KMS-11 (cell line): ENCODE results near the gene TOX3.

Experiments used
- H2AFZ ChIP-seq: fragments of 200-600 bp; sonication (generic); 2 replicates; pipeline ENCODE4 v1.6.1; 2016; ENCODE audit warnings: antibody characterized with exemption, mixed run types, low read depth
- H3K27ac ChIP-seq: fragments of 200-600 bp; sonication (generic); 2 replicates; pipeline ENCODE4 v1.6.1; 2016; ENCODE audit warnings: mild to moderate bottlenecking, mixed run types
- H3K27me3 ChIP-seq: fragments of 200-600 bp; sonication (generic); 2 replicates; pipeline ENCODE4 v1.6.1; 2017; ENCODE audit warnings: mild to moderate bottlenecking, low read depth, mixed run types, moderate library complexity; ENCODE audit not compliant: insufficient read depth
- H3K36me3 ChIP-seq: fragments of 200-600 bp; sonication (generic); 2 replicates; pipeline ENCODE4 v1.6.1; 2017; ENCODE audit warnings: mild to moderate bottlenecking, mixed run types; ENCODE audit not compliant: insufficient read depth
- H3K4me1 ChIP-seq: fragments of 200-600 bp; sonication (generic); 2 replicates; pipeline ENCODE4 v1.6.1; 2016; ENCODE audit warnings: mild to moderate bottlenecking, low read depth, mixed run types; ENCODE audit not compliant: poor library complexity, severe bottlenecking
- H3K4me2 ChIP-seq: fragments of 200-600 bp; sonication (generic); 2 replicates; pipeline ENCODE4 v1.7.0; 2016; ENCODE audit warnings: mild to moderate bottlenecking, mixed run types
- H3K4me3 ChIP-seq: fragments of 200-600 bp; sonication (generic); IDR thresholded peaks from 2 replicates; pipeline ENCODE4 v1.6.1; 2017; ENCODE audit warnings: low read depth, low read length, mixed read lengths; ENCODE audit not compliant: insufficient read depth
- H3K79me2 ChIP-seq: fragments of 200-600 bp; sonication (generic); 2 replicates; pipeline ENCODE4 v1.6.1; 2016; ENCODE audit warnings: low read depth, mixed run types; ENCODE audit not compliant: insufficient read depth
- H3K9ac ChIP-seq: fragments of 200-600 bp; sonication (generic); 2 replicates; pipeline ENCODE4 v1.6.1; 2016; ENCODE audit warnings: mild to moderate bottlenecking, mixed run types
- H4K20me1 ChIP-seq: fragments of 200-600 bp; sonication (generic); 2 replicates; pipeline ENCODE4 v1.6.1; 2016; ENCODE audit warnings: mild to moderate bottlenecking, mixed run types; ENCODE audit not compliant: insufficient read depth
- TF ChIP-seq, protein P1 (sequence below): fragments of 200-600 bp; sonication (generic); conservative IDR thresholded peaks from 2 replicates; pipeline ENCODE4 v1.6.1; 2017; ENCODE audit warnings: low read depth, mild to moderate bottlenecking, antibody characterized with exemption, low read length, moderate library complexity, mixed read lengths

TOX3 gene

DNA sequence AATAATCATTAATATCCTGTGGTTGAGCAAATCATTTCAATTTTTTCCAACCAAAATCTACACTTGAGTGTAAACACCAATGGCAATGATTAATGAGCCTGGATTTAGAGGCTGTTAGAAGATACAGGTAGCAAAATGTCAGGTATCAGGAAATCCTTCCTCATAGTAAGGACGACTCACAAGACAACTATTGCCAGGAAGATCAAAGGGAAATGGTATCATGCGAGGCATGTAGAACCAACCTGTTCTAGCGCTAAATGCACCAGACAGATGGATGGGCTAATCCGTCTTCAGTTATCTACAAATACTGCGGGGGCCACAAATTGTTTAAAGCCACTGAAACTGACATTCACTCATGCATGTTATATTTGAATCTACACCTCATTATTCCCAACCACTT is 28.1 kb downstream of the TOX3 start:
- H3K79me2 ChIP-seq = no peaks in the 10 kb centered on the region
- TF ChIP-seq, protein P1, sequence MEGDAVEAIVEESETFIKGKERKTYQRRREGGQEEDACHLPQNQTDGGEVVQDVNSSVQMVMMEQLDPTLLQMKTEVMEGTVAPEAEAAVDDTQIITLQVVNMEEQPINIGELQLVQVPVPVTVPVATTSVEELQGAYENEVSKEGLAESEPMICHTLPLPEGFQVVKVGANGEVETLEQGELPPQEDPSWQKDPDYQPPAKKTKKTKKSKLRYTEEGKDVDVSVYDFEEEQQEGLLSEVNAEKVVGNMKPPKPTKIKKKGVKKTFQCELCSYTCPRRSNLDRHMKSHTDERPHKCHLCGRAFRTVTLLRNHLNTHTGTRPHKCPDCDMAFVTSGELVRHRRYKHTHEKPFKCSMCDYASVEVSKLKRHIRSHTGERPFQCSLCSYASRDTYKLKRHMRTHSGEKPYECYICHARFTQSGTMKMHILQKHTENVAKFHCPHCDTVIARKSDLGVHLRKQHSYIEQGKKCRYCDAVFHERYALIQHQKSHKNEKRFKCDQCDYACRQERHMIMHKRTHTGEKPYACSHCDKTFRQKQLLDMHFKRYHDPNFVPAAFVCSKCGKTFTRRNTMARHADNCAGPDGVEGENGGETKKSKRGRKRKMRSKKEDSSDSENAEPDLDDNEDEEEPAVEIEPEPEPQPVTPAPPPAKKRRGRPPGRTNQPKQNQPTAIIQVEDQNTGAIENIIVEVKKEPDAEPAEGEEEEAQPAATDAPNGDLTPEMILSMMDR = no peak

DNA sequence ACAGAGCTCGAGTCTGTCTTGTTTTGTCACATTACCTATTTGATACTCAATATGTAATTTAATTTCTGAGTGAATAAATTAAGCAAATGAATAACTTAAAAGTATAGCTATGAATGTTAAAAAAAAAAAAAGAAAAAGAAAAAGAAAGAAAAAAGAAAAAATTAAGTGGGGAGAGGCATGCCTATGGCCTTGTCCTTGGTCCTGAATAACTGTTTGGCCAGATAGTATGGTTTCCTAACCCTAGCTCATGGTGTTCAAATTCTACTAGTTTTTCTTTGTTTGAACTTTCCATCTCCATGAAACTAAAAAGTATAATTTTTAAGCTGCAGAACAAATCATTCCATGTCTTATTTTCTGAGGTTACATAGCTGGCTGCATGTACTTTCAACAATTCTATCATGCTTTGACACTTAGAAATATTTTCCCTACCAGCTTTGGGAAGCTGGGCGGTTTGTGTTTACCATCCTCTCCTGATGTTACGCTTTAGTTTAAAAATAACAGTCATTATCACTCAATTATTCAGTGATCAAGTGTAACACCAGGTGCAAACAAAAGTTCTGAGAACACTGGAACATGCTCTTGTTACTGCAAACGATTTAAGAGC is 31.8 kb downstream of the TOX3 start:
- no peak overlapping the region for H3K9ac ChIP-seq

More for the DNA sequence above, 28.1 kb downstream of the TOX3 start:
- H4K20me1 ChIP-seq = no peaks in the 10 kb centered on the region
- no peak overlapping the region for H2AFZ ChIP-seq
- H3K27me3 ChIP-seq = no peaks in the 10 kb centered on the region
- H3K9ac ChIP-seq = no peak overlapping the region
- no peak overlapping the region for H3K4me3 ChIP-seq
- H3K36me3 ChIP-seq = no peaks in the 10 kb centered on the region
- no peaks in the 10 kb centered on the region for H3K4me1 ChIP-seq
- no peak overlapping the region for H3K27ac ChIP-seq
- H3K4me2 ChIP-seq = no peak overlapping the region

DNA sequence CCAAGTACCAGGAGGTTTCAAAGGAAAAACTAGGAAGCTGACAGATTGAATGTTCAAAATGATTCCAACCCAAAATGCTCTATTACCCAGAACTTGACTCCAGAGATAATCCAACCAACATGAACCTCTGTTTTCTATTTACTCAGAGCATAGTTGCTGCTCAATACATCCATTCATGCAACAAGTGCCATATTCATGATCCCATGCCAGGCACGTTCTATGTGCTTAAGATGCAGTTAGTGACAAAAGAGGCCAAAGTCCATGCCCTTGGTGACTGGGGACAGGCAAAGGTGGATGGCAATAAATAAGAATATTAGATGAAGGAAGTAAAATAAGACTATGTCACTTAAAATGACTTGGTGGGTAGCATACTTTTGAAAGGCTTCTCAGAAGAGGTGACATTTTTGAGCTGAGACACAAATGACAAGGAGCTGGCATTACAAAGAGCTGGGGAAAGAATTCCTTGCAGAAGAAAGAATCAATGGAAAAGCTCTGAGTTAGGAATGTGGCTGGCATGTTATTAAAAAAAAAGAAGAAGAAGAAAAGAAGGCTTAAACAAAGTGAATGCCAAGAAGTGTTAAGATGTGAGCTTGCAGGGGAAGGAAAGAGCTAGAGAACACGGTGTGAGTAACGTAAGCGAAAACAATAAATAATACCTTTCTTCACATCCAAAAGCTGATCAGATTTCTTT is 34.5 kb downstream of the TOX3 start:
- Histone ChIP-seq H3K4me1 (no peaks in the 10 kb centered on the region), H3K4me2 (no peak overlapping the region), H3K79me2 (no peaks in the 10 kb centered on the region), H3K27ac (no peak overlapping the region), H3K27me3 (no peaks in the 10 kb centered on the region), H2AFZ (no peak overlapping the region), H3K36me3 (no peaks in the 10 kb centered on the region), H3K9ac (no peak overlapping the region), H4K20me1 (no peaks in the 10 kb centered on the region), H3K4me3 (no peak overlapping the region)
- TF ChIP-seq, protein P1 = no peak

More for the DNA sequence above, 31.8 kb downstream of the TOX3 start:
- Histone ChIP-seq H3K4me1 (no peaks in the 10 kb centered on the region), H3K4me2 (no peak overlapping the region), H3K4me3 (no peak overlapping the region), H2AFZ (no peak overlapping the region), H3K27ac (no peak overlapping the region), H3K27me3 (no peaks in the 10 kb centered on the region), H3K79me2 (no peaks in the 10 kb centered on the region), H4K20me1 (no peaks in the 10 kb centered on the region), H3K36me3 (no peaks in the 10 kb centered on the region)
- TF ChIP-seq, protein P1 = no peak

DNA sequence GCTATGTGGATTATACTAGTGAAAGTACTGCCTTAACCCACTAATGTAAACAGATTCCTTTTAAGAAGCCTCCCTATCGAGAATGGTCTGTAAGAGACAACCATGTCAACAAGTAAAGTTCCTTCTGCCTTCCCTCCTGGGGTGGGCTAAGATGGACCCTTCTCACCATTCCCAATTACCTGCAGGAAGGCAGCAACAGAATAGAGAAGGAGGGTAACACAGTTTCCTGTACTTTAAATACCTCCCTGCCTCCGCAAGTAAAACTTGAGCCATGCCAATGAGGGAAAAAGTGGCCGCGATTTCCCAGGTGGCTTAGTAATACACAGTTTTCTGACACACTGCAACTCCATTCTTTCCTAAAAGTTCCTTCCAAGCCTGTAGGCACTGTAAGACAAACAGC is 45.2 kb downstream of the TOX3 start:
- Histone ChIP-seq H3K36me3 (no peaks in the 10 kb centered on the region), H3K4me1 (no peaks in the 10 kb centered on the region), H4K20me1 (no peaks in the 10 kb centered on the region), H3K4me2 (no peak overlapping the region), H3K9ac (no peak overlapping the region), H2AFZ (no peak overlapping the region), H3K79me2 (no peaks in the 10 kb centered on the region), H3K27me3 (no peaks in the 10 kb centered on the region), H3K27ac (no peak overlapping the region), H3K4me3 (no peak overlapping the region)
- TF ChIP-seq, protein P1 = no peak
